Left lung (tissue), 10 donors: ENCODE measurements around the gene TNFAIP3. TPM values are rescaled to one million over a fixed set of nuclear protein-coding genes. Genes with fewer than 3 reads are reported as not detected.

Experiments
- ATAC-seq: fragments of 200-7000 bp; cut with Tn5 transposase; one replicate; pipeline ENCODE4 v1.9.1; 2020; ENCODE audit warnings: moderate library complexity
- DNase-seq, 4 donors: peaks; one replicate each; pipeline ENCODE4 v3.0.0-alpha.2; 2013 to 2020
- H3K27ac ChIP-seq, 2 donors: fragments of 200-600 bp; sonication (generic) in 1 of 2; one replicate each; pipeline versions ENCODE4 v1.5.0 to v1.8.0; 2020 to 2021
- H3K27me3 ChIP-seq, 2 donors: fragments of 200-600 bp; sonication (generic) in 1 of 2; one replicate each; pipeline versions ENCODE4 v1.5.0 to v1.8.0; 2020 to 2021
- H3K36me3 ChIP-seq, 2 donors: fragments of 200-600 bp; sonication (generic) in 1 of 2; one replicate each; pipeline versions ENCODE4 v1.5.0 to v1.8.0; 2020 to 2021
- H3K4me1 ChIP-seq, 2 donors: fragments of 200-600 bp; one replicate each; pipeline ENCODE4 v1.8.0; 2021
- H3K4me3 ChIP-seq, 2 donors: fragments of 200-600 bp; sonication (generic) in 1 of 2; one replicate each; pipeline versions ENCODE4 v1.5.0 to v1.8.0; 2020 to 2021; ENCODE audit warnings: mild to moderate bottlenecking in 1 of 2
- H3K9me3 ChIP-seq, 2 donors: fragments of 200-600 bp; sonication (generic) in 1 of 2; one replicate each; pipeline versions ENCODE4 v1.5.0 to v1.8.0; 2020 to 2021
- CTCF ChIP-seq, 2 donors: fragments of 200-600 bp; sonication (generic) in 1 of 2; IDR thresholded peaks; one replicate each; pipeline versions ENCODE4 v1.5.0 to v1.8.0; 2021; ENCODE audit warnings: antibody characterized with exemption in 2 of 2
- intact Hi-C, 2 donors: fragments of 100-400 bp; cut with DNase I; formaldehyde crosslinking; loops; one replicate each; pipeline versions ENCODE4 v1.11.2 to v1.14.2; 2022
- polyA plus RNA-seq, 6 donors: library from polyadenylated mRNA; unstranded; fragments of 120-200 nt; gene quantifications; one replicate each; pipeline ENCODE4 v1.2.1, GENCODE V29; 2013; ENCODE audit not compliant: insufficient read length in 6 of 6
- total RNA-seq, 2 donors: library from RNA; stranded (reverse); fragmentation: NEBNext Ultra II Directional; extraction: Animal tissue kit (Norgen Biotek cat#: 25700); gene quantifications; one replicate each; pipeline ENCODE4 v1.2.1, GENCODE V29; 2021
- donor health status: DM: no; HTN: yes; CAD: no.
- donor health status: DM: no; HTN: no; CAD: no.

Gene TNFAIP3
- total and polyA plus RNA-seq, 8 donors = 14.6 to 102 (median 17.2) TPM

GRCh38 chr6:137856138-137856898, 10.7 kb upstream of the TNFAIP3 start:
- H3K9me3 ChIP-seq = no peaks in the 10 kb centered on the region
- H3K27me3 ChIP-seq = no peaks in the 10 kb centered on the region
- intact Hi-C loops = no loop called here
- TF ChIP-seq CTCF (IDR thresholded peaks at IDR 0.05) = no peak
- DNase-seq (no peak), ATAC-seq (no peak)
- peaks cover 0 to 4% of the 10 kb centered on the region in 2 donors for H3K4me1 ChIP-seq
- no peak overlapping the region for H3K27ac ChIP-seq
- no peaks in the 10 kb centered on the region for H3K36me3 ChIP-seq
- H3K4me3 ChIP-seq = no peak overlapping the region

GRCh38 chr6:137859025-137859424, 8.0 kb upstream of the TNFAIP3 start:
- Histone ChIP-seq H3K9me3 (no peaks in the 10 kb centered on the region), H3K36me3 (no peaks in the 10 kb centered on the region), H3K27me3 (no peaks in the 10 kb centered on the region), H3K27ac (no peak overlapping the region), H3K4me3 (no peak overlapping the region), H3K4me1 (peaks cover 0 to 27% of the 10 kb centered on the region in 2 donors)
- no peak for ATAC-seq
- no peak for DNase-seq
- no peak for TF ChIP-seq CTCF (IDR thresholded peaks at IDR 0.05)
- intact Hi-C loops = no loop called here

GRCh38 chr6:137860394-137861005, 6.6 kb upstream of the TNFAIP3 start:
- Histone ChIP-seq H3K4me3 (no peak overlapping the region), H3K27me3 (no peaks in the 10 kb centered on the region), H3K36me3 (no peaks in the 10 kb centered on the region), H3K9me3 (no peaks in the 10 kb centered on the region), H3K4me1 (peaks cover 0 to 36% of the 10 kb centered on the region in 2 donors), H3K27ac (no peak overlapping the region)
- no peak for DNase-seq
- ATAC-seq = no peak
- intact Hi-C loops = loop anchor here in 1 of 2 donors (10.0 kb wide), 1 partner anchor 156 kb away; no protein-coding TSS in a partner anchor
- TF ChIP-seq CTCF (IDR thresholded peaks at IDR 0.05) = no peak

- Histone ChIP-seq H3K9me3 (no peaks in the 10 kb centered on the region), H3K36me3 (no peaks in the 10 kb centered on the region), H3K4me3 (no peak overlapping the region), H3K27me3 (no peaks in the 10 kb centered on the region), H3K4me1 (peaks cover 0 to 45% of the 10 kb centered on the region in 2 donors), H3K27ac (no peak overlapping the region)
- ATAC-seq = no peak
- no peak for DNase-seq
- TF ChIP-seq CTCF (IDR thresholded peaks at IDR 0.05) = no peak
- intact Hi-C loops = loop anchor here in 1 of 2 donors (10.0 kb wide), 1 partner anchor 157 kb away; no protein-coding TSS in a partner anchor
Observed at GRCh38 chr6:137861550-137862337, 5.3 kb upstream of the TNFAIP3 start.
